Raji (cell line): ENCODE results near the gene QKI.

Source experiments
- POLR2A ChIP-seq: IDR thresholded peaks from 2 replicates; pipeline ENCODE4 v1.6.1; 2011; ENCODE audit warnings: low read depth, low read length, control low read depth; ENCODE audit not compliant: insufficient read depth

QKI gene

DNA sequence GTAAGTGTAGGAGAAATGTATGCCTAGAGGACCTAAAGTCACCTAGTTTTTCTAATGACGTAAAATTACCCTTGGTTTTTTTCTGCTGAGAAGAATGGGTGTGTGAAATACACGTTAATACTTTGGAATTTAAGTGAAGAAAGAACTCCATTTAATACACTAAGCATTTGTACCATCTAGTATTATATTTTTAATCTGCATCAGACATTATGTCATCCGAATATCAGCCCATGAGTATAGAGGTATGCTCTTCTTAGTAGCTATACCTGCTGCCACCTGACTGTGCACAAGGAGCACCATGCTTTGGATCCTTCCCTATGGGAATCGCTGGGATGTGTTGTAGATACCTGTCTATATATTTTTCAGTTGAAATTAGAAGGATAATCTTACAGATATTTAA, 106.4 kb downstream of the QKI start:
- TF ChIP-seq POLR2A, result no peak

DNA sequence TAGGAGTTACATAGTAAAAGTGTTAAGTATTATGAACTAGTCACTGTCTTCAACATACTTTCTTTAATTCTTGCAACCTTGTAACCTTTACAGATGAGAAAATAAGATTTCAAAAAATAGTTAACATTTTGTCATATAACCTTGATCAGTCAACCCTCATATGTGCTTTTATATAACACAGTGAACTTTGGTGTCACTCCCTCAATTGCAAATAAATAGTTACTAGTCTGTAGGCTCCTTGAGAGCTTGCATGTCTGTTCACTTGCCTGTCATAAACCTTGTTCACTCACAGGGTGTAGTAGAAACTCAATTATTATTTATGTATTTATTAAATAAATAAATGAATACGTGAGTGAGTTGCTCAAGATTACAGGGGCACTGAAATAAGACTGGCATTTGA, 107.5 kb downstream of the QKI start:
- no peak for TF ChIP-seq POLR2A

- TF ChIP-seq POLR2A, result no peak
Observed at GRCh38 chr6:163525926-163526325, 111.4 kb downstream of the QKI start.

- TF ChIP-seq POLR2A, result no peak
Observed at GRCh38 chr6:163526346-163526745, 111.8 kb downstream of the QKI start.

- TF ChIP-seq POLR2A, result no peak
Observed at GRCh38 chr6:163527291-163527690, 112.8 kb downstream of the QKI start.

GRCh38 chr6:163529605-163530004, 115.1 kb downstream of the QKI start:
- no peak for TF ChIP-seq POLR2A

DNA sequence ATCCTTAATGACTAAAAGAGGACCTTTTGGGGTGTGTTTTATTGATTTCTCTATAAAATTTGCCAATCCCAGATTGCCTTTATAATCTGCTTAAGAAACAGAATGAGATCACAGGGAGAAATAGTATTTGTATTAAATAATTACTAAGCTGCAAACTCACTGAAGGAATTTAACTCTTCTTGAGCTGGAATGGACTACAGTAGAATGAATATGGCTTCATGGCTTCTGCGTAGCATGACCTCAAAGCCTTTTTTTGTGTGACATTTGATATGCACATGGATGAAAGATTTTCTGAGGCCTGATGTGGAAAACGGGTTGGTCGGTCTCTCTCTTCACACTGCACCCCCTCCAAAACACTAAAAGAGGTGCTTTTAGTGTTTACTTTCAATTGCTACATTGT, 115.9 kb downstream of the QKI start:
- TF ChIP-seq POLR2A, result no peak

DNA sequence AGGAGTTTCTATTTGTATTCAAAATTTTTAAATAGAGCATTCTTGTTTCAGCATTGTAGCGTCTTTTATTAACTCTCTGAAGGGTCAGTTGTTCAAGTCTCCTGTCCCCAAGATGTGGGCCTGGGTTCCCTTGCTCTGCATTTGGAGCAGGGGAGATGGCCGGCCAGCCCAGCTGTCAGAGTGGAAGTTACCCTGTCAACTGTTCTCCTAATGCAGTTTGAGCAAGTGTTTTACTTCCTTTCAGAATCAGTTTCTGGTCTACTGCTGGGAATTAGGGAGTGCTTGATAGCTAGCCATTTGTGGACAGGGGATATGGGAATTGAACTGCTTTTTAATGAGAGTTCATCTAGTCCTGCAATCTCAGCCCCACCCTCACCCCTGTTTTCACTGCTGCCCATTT, 116.6 kb downstream of the QKI start:
- no peak for TF ChIP-seq POLR2A

- TF ChIP-seq POLR2A, result no peak
Observed at GRCh38 chr6:163532526-163533078, 118.1 kb downstream of the QKI start.

DNA sequence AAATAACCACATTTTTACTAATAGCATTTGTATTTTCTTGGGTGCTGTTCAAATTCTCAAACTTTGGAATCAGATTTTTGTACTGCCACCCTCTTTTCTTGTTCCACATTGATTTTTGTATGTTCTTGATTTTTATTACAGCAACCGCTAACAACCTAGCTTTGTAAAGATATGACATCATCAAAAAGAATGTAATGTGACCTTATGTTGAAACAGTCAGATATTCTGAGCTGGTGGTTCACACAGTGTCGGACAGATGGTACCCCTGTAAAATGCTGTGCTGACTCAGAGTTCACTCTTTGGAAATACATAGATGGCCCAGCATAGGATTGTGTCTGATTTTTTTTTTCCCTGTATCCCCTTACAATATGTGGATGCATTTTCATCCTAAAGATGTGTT, 118.9 kb downstream of the QKI start:
- TF ChIP-seq POLR2A, result no peak

- TF ChIP-seq POLR2A, result no peak
Observed at GRCh38 chr6:163536770-163537169, 122.3 kb downstream of the QKI start.

DNA sequence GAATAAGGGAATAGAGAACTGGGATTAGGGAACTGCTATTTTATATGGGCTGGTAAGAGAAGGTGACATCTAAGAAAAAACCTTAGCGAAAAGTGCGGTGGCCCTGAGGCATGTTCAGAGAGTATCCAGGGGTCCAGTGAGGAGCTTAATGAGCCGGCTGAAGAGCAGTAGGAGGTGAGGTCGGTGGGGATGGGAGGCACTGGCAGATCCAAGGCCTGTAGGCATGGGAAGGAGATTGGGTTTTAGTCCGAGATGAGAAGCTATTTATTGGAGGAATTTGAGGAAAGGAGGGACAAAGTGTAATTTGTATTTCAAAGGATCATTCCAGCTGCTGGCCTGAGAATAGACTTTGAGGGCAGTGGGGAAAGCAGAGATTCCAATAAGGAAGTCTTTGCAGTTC, 123.8 kb downstream of the QKI start:
- TF ChIP-seq POLR2A, result no peak

DNA sequence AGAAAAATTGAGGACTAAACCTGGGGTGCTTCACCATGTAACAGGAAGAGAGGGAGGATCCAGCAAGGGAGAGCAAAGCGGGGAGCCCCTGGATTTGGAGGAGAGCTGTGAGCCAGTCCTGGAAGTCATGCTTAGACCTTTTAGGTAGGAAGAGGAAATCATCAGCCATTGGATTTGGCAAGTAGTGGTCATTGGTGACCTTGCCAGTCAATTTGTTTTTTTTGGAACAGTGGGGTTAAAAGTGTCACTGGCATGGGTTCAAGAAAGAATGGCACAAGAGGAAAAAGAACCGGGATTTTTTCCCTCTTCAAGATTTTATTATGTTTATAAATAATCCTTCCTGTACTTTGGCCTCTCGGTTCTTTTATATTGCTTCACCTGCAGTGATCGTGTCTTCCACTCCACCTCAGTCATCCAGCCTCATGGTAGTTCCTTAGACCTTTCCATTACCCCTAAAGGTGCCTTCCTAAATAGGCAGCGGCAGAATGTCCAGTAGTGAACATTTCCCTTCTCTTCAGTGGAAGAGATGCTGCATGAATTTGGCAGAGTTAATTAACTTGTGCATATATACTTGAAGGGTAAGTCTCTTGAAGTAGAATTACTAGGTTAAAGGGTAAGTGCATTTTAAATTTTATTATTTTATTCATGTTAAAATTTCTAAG, 124.7 kb downstream of the QKI start:
- TF ChIP-seq POLR2A, result no peak

GRCh38 chr6:163543321-163543720, 128.8 kb downstream of the QKI start:
- no peak for TF ChIP-seq POLR2A

GRCh38 chr6:163545370-163545769, 130.9 kb downstream of the QKI start:
- no peak for TF ChIP-seq POLR2A

- TF ChIP-seq POLR2A, result no peak
Observed at GRCh38 chr6:163547287-163547686, 132.8 kb downstream of the QKI start.

DNA sequence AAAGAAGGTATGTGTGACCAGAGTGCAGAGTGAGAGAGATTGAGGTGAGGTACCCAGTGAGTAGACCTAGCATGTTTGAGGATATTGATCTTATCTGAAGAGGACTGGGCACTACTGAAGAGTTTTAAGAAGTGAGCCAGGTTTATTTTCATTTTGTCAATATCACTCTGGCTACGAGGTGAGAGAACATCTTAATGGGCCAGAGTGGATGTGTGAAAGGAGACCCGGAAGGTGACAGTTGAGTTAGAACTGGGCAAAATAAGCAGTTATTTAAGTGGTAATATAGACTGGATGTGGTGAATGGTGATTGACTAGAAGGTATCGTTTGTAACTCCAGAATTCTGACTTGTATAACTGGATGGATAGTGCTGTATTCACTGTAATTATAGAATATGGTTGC, 134.1 kb downstream of the QKI start:
- TF ChIP-seq POLR2A, result no peak
